Neutrophil (primary cell): ENCODE data around the gene SASH1.

ENCODE experiments used
- H3K27ac ChIP-seq: fragments of 200-600 bp; sonication (generic); 2 replicates; pipeline ENCODE4 v1.5.1; 2016; ENCODE audit warnings: mild to moderate bottlenecking, moderate library complexity
- H3K27me3 ChIP-seq: fragments of 200-600 bp; sonication (generic); 2 replicates; pipeline ENCODE4 v1.6.0; 2016; ENCODE audit warnings: mild to moderate bottlenecking
- H3K36me3 ChIP-seq: fragments of 200-600 bp; sonication (generic); 2 replicates; pipeline ENCODE4 v1.5.1; 2017
- H3K4me1 ChIP-seq, 2 experiments: fragments of 200-600 bp in 1 of 2; sonication (generic) in 1 of 2; 1 replicate in 1 of 2; 2 replicates in 1 of 2; pipeline versions ENCODE4 v1.5.1 to v1.6.1; 2013 to 2016; ENCODE audit warnings: low read depth in 1 of 2, low read length in 1 of 2, mild to moderate bottlenecking in 1 of 2, moderate library complexity in 1 of 2; ENCODE audit not compliant: control insufficient read depth in 1 of 2, insufficient read depth in 1 of 2
- H3K4me3 ChIP-seq, 2 experiments: fragments of 200-600 bp in 1 of 2; sonication (generic) in 1 of 2; 1 replicate in 1 of 2; 2 replicates in 1 of 2; pipeline ENCODE4 v1.5.1; 2013 to 2016; ENCODE audit warnings: low read depth in 1 of 2, low read length in 1 of 2, mild to moderate bottlenecking in 1 of 2, moderate library complexity in 1 of 2
- H3K9me3 ChIP-seq: fragments of 200-600 bp; sonication (generic); 2 replicates; pipeline ENCODE4 v1.5.1; 2016
- CTCF ChIP-seq: fragments of 200-600 bp; sonication (generic); IDR thresholded peaks from 2 replicates; pipeline ENCODE4 v1.5.1; 2016; ENCODE audit warnings: antibody characterized with exemption

SASH1 gene

GRCh38 chr6:148298683-148299082 lies 44.0 kb upstream of the SASH1 start:
- Histone ChIP-seq H3K4me1 (no peaks in the 10 kb centered on the region), H3K27me3 (no peaks in the 10 kb centered on the region), H3K36me3 (no peaks in the 10 kb centered on the region), H3K9me3 (no peaks in the 10 kb centered on the region), H3K27ac (no peak overlapping the region), H3K4me3 (no peak overlapping the region)
- no peak for TF ChIP-seq CTCF

GRCh38 chr6:148303616-148304015 lies 39.0 kb upstream of the SASH1 start:
- Histone ChIP-seq H3K9me3 (no peaks in the 10 kb centered on the region), H3K4me1 (no peaks in the 10 kb centered on the region), H3K36me3 (no peaks in the 10 kb centered on the region), H3K27ac (no peak overlapping the region), H3K27me3 (no peaks in the 10 kb centered on the region), H3K4me3 (no peak overlapping the region)
- TF ChIP-seq CTCF, result no peak

- Histone ChIP-seq H3K27ac (no peak overlapping the region), H3K36me3 (no peaks in the 10 kb centered on the region)
- TF ChIP-seq CTCF, result no peak
Measured at GRCh38 chr6:148304976-148305375, 37.7 kb upstream of the SASH1 start.

GRCh38 chr6:148306286-148306685 lies 36.4 kb upstream of the SASH1 start:
- Histone ChIP-seq H3K9me3 (no peaks in the 10 kb centered on the region), H3K4me1 (no peaks in the 10 kb centered on the region), H3K4me3 (no peak overlapping the region), H3K27me3 (no peaks in the 10 kb centered on the region), H3K36me3 (no peaks in the 10 kb centered on the region), H3K27ac (no peak overlapping the region)
- TF ChIP-seq CTCF, result no peak

More at GRCh38 chr6:148304976-148305375, 37.7 kb upstream of the SASH1 start:
- Histone ChIP-seq H3K4me3 (no peak overlapping the region), H3K4me1 (no peaks in the 10 kb centered on the region), H3K9me3 (no peaks in the 10 kb centered on the region), H3K27me3 (no peaks in the 10 kb centered on the region)

GRCh38 chr6:148307405-148307804 lies 35.2 kb upstream of the SASH1 start:
- Histone ChIP-seq H3K4me3 (no peak overlapping the region), H3K36me3 (no peaks in the 10 kb centered on the region), H3K4me1 (no peaks in the 10 kb centered on the region), H3K9me3 (no peaks in the 10 kb centered on the region), H3K27me3 (no peaks in the 10 kb centered on the region), H3K27ac (no peak overlapping the region)
- no peak for TF ChIP-seq CTCF

GRCh38 chr6:148309301-148309700 lies 33.3 kb upstream of the SASH1 start:
- TF ChIP-seq CTCF, result no peak
- no peak overlapping the region for H3K27ac ChIP-seq
- H3K4me1 ChIP-seq, result no peaks in the 10 kb centered on the region
- H3K27me3 ChIP-seq, result no peaks in the 10 kb centered on the region
- H3K9me3 ChIP-seq, result no peaks in the 10 kb centered on the region
- H3K4me3 ChIP-seq, result no peak overlapping the region
- H3K36me3 ChIP-seq, result no peaks in the 10 kb centered on the region
